Esophagus squamous epithelium (tissue), 5 donors: ENCODE results near the gene SORL1-AS1. TPM values are rescaled to one million over a fixed set of nuclear protein-coding genes. Genes with fewer than 3 reads are reported as not detected.

Source experiments
- DNase-seq: peaks from one replicate; lab custom pipeline; 2025; lab: John Stamatoyannopoulos, UW
- H3K27ac ChIP-seq, 4 donors: fragments of 200-600 bp; sonication (generic); one replicate each; pipeline ENCODE4 v1.5.1; 2016 to 2019; ENCODE audit warnings: mild to moderate bottlenecking in 1 of 4
- H3K27me3 ChIP-seq, 4 donors: fragments of 200-600 bp; sonication (generic); 1 replicate in 3 of 4; 2 replicates in 1 of 4; pipeline versions ENCODE4 v1.5.1 to v1.6.0; 2017 to 2021; ENCODE audit warnings: antibody characterized with exemption in 1 of 4
- H3K36me3 ChIP-seq, 3 donors: fragments of 200-600 bp; sonication (generic); one replicate each; pipeline ENCODE4 v1.5.1; 2016 to 2019
- H3K4me1 ChIP-seq, 3 donors: fragments of 200-600 bp; sonication (generic); one replicate each; pipeline ENCODE4 v1.5.1; 2017 to 2019
- H3K4me3 ChIP-seq, 4 donors: fragments of 200-600 bp; sonication (generic); 1 replicate in 3 of 4; 2 replicates in 1 of 4; pipeline ENCODE4 v1.5.1; 2016 to 2019; ENCODE audit warnings: mild to moderate bottlenecking in 2 of 4, moderate library complexity in 1 of 4
- H3K9me3 ChIP-seq, 3 donors: fragments of 200-600 bp; sonication (generic); one replicate each; pipeline ENCODE4 v1.5.1; 2016 to 2019
- CTCF ChIP-seq, 6 experiments: fragments of 450-650 bp in 4 of 6; fragments of 200-600 bp in 2 of 6; sonication (generic) in 2 of 6; IDR thresholded peaks; one replicate each; pipeline ENCODE4 v1.5.1; 2016 to 2019; ENCODE audit warnings: antibody characterized with exemption in 6 of 6, mild to moderate bottlenecking in 4 of 6, moderate library complexity in 4 of 6
- POLR2A ChIP-seq, 4 donors: fragments of 450-650 bp; IDR thresholded peaks; one replicate each; pipeline ENCODE4 v1.6.1; 2017; ENCODE audit warnings: antibody characterized with exemption in 4 of 4, mild to moderate bottlenecking in 4 of 4, moderate library complexity in 3 of 4
- WGBS, 2 donors: methylation state at CpG; one replicate each; pipeline ENCODE4 v1.1.5; 2018; 5-methylcytosine and 5-hydroxymethylcytosine counted together
- intact Hi-C: fragments of 100-400 bp; cut with DNase I; formaldehyde crosslinking; loops from one replicate; pipeline ENCODE4 v1.15.0; 2022
- total RNA-seq, 4 donors: library from RNA; depleted of rRNA; stranded (reverse); fragments of >200 nt; gene quantifications; one replicate each; pipeline ENCODE4 v1.1.0, GENCODE V29; 2016
- donor health status: DM: yes; HTN: yes; CAD: no.

Gene SORL1-AS1

GRCh38 chr11:121394785-121395184 is 58.0 kb downstream of the SORL1-AS1 start:
- Histone ChIP-seq H3K27ac (no peak overlapping the region), H3K4me1 (peaks cover 0 to 16% (median 0%) of the 10 kb centered on the region in 3 donors), H3K36me3 (no peaks in the 10 kb centered on the region), H3K27me3 (no peaks in the 10 kb centered on the region), H3K9me3 (no peaks in the 10 kb centered on the region), H3K4me3 (no peak overlapping the region)
- no peak for TF ChIP-seq POLR2A (IDR thresholded peaks at IDR 0.05)
- TF ChIP-seq CTCF (IDR thresholded peaks at IDR 0.05) = no peak
- intact Hi-C loops = no loop called here
- DNase-seq = no peak
- 37 to 53% methylated on average over 4 of the region's 4 CpGs for WGBS, 2 donors

- Histone ChIP-seq H3K4me3 (no peak overlapping the region), H3K27me3 (no peaks in the 10 kb centered on the region), H3K9me3 (no peaks in the 10 kb centered on the region), H3K4me1 (peaks cover 0 to 26% (median 0%) of the 10 kb centered on the region in 3 donors), H3K36me3 (no peaks in the 10 kb centered on the region), H3K27ac (no peak overlapping the region)
- TF ChIP-seq CTCF (IDR thresholded peaks at IDR 0.05) = no peak
- TF ChIP-seq POLR2A (IDR thresholded peaks at IDR 0.05) = no peak
- 61 to 76% methylated on average over 2 to 4 of the region's 4 CpGs for WGBS, 2 donors
- DNase-seq = no peak
- intact Hi-C loops = no loop called here
Observed at GRCh38 chr11:121393855-121394254, 58.9 kb downstream of the SORL1-AS1 start.

DNA sequence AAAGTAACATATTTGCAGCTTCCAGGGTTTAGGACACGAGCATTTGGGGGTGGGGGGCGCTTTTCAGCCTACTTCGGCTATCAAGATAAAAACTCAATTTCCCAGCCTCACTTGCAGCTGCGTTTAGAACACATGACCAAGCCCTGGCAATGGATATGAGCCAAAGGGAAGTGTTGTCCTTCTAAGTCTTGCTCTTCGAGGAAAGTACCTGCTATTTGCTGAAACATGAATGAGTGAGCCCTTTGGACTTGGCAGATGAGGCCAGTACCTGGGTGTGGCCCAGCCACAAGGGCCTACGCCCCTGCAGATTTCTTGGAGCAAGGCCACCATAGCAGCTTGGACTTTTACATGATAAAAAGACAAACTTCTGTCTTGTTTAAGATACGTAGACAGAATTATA is 60.9 kb downstream of the SORL1-AS1 start:
- Histone ChIP-seq H3K27me3 (no peaks in the 10 kb centered on the region), H3K27ac (peak overlapping the region in 1 of 4 donors; percentile 37), H3K4me1 (peaks cover 0 to 26% (median 0%) of the 10 kb centered on the region in 3 donors), H3K36me3 (no peaks in the 10 kb centered on the region), H3K4me3 (no peak overlapping the region), H3K9me3 (peaks cover 0 to 5% (median 0%) of the 10 kb centered on the region in 3 donors)
- TF ChIP-seq POLR2A (IDR thresholded peaks at IDR 0.05) = no peak
- TF ChIP-seq CTCF (IDR thresholded peaks at IDR 0.05) = no peak
- intact Hi-C loops = no loop called here
- 42 to 45% methylated on average over 7 of the region's 7 CpGs for WGBS, 2 donors
- no peak for DNase-seq

DNA sequence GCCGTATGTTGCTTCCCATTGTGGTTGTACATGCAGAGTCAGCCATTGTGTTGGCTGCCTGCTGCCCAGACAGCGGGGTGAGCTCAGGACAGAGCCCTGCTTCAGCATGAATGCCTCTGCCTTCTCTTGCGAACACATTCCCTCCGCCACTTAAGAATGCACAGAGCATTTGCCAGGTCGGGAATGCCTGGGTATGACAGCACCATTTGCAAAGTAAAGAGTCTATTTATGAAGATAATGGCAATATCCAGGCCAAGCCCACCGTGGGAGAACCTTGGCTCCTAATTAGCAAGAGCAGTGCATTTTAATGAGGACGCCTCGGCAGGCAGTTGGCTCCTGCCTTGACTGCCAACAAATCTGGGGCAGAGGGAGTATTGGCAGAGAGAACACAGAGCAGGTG is 63.1 kb downstream of the SORL1-AS1 start:
- Histone ChIP-seq H3K27me3 (no peaks in the 10 kb centered on the region), H3K4me3 (no peak overlapping the region), H3K4me1 (peaks cover 0 to 26% (median 0%) of the 10 kb centered on the region in 3 donors), H3K36me3 (no peaks in the 10 kb centered on the region), H3K9me3 (peaks cover 0 to 5% (median 0%) of the 10 kb centered on the region in 3 donors), H3K27ac (no peak overlapping the region)
- WGBS, 2 donors = 50 to 53% methylated on average over 8 of the region's 8 CpGs
- DNase-seq = no peak
- TF ChIP-seq POLR2A (IDR thresholded peaks at IDR 0.05) = no peak
- TF ChIP-seq CTCF (IDR thresholded peaks at IDR 0.05) = no peak
- intact Hi-C loops = no loop called here

Other genes with a start within 250 kb of the SORL1-AS1 start
- gene SC5D, start 160.2 kb downstream of the SORL1-AS1 start, total RNA-seq = 10 to 100 TPM; 43.6 to 75.8 (median 56.8) TPM
- gene SORL1, start 653 bp downstream of the SORL1-AS1 start, total RNA-seq = 10 to 100 TPM in 3 of 4 donors, 1 to 10 TPM in 1; 6.8 to 19.9 (median 16.3) TPM